ENCODE results near the gene MRPS7.

MRPS7 gene

GRCh38 chr17:75261336-75262111 is at the start of gene MRPS7, which contains the start of gene GGA3 (continued):
- TF ChIP-seq ZNF214 (tag by site-specific recombination; IDR thresholded peaks at IDR 0.05; ENCODE audit: borderline replicate concordance) (no peak), KLF8 (tag by site-specific recombination; IDR thresholded peaks at IDR 0.05) (peak; percentile 94), ZNF16 (tag by site-specific recombination; IDR thresholded peaks at IDR 0.05; ENCODE audit: low read depth) (no peak), YY2 (tag by site-specific recombination; IDR thresholded peaks at IDR 0.05) (peak; percentile 96), GLIS2 (tag by site-specific recombination; IDR thresholded peaks at IDR 0.05) (peak; percentile 39; the same call in 1 of the 2 replicates), ZSCAN16 (tag by site-specific recombination; IDR thresholded peaks at IDR 0.05) (0 out of 2 replicates have a peak, but pooled peaks have one; percentile 24), ZNF24 (tag by site-specific recombination; IDR thresholded peaks at IDR 0.05) (peak; percentile 60; the same call in 1 of the 2 replicates), ZNF843 (tag by site-specific recombination; IDR thresholded peaks at IDR 0.05) (0 out of 2 replicates have a peak, but pooled peaks have one; percentile 51), GLI4 (tag by site-specific recombination; IDR thresholded peaks at IDR 0.05) (0 out of 2 replicates have a peak, but pooled peaks have one; percentile 35), SETDB1 (IDR thresholded peaks at IDR 0.05; ENCODE audit: insufficient read length, low read length) (no peak), ZNF426 (tag by site-specific recombination; IDR thresholded peaks at IDR 0.05) (no peak), ZNF18 (tag by site-specific recombination; IDR thresholded peaks at IDR 0.05) (0 out of 2 replicates have a peak, but pooled peaks have one; percentile 11), GLI2 (tag by site-specific recombination; IDR thresholded peaks at IDR 0.05; ENCODE audit: borderline replicate concordance, low read depth) (no peak), ZNF785 (tag by site-specific recombination; IDR thresholded peaks at IDR 0.05) (no peak), CTCF (tag by site-specific recombination; IDR thresholded peaks at IDR 0.05) (peak; percentile 42; the same call in 1 of the 2 replicates), BCL11B (tag by site-specific recombination; IDR thresholded peaks at IDR 0.05; ENCODE audit: low read depth) (no peak), HOXD13 (CRISPR knock-in tag; IDR thresholded peaks at IDR 0.05; ENCODE audit: borderline replicate concordance) (no peak), ZNF624 (tag by site-specific recombination; IDR thresholded peaks at IDR 0.05) (no peak), ZNF19 (tag by site-specific recombination; IDR thresholded peaks at IDR 0.05; ENCODE audit: low read depth) (no peak), RBAK (tag by site-specific recombination; IDR thresholded peaks at IDR 0.05) (no peak; the same call in 1 of the 2 replicates), ZNF513 (tag by site-specific recombination; IDR thresholded peaks at IDR 0.05) (peak; percentile 29; the same call in 1 of the 2 replicates), ZNF423 (tag by site-specific recombination; IDR thresholded peaks at IDR 0.05) (no peak), ZNF521 (tag by site-specific recombination; IDR thresholded peaks at IDR 0.05) (no peak), KLF1 (tag by site-specific recombination; IDR thresholded peaks at IDR 0.05) (peak; percentile 78), ZNF23 (tag by site-specific recombination; IDR thresholded peaks at IDR 0.05; ENCODE audit: borderline replicate concordance) (no peak), OSR2 (tag by site-specific recombination; IDR thresholded peaks at IDR 0.05) (no peak), ZNF416 (tag by site-specific recombination; IDR thresholded peaks at IDR 0.05) (no peak), ZNF112 (tag by site-specific recombination; IDR thresholded peaks at IDR 0.05) (no peak), ZNF623 (tag by site-specific recombination; IDR thresholded peaks at IDR 0.05) (no peak; the same call in 1 of the 2 replicates), ZBTB20 (tag by site-specific recombination; IDR thresholded peaks at IDR 0.05) (peak; percentile 48; the same call in 1 of the 2 replicates), ZNF548 (tag by site-specific recombination; IDR thresholded peaks at IDR 0.05) (no peak), ZNF621 (tag by site-specific recombination; IDR thresholded peaks at IDR 0.05) (no peak), BCL11A (tag by site-specific recombination; IDR thresholded peaks at IDR 0.05; ENCODE audit: low read depth) (no peak), TRIM28 (IDR thresholded peaks at IDR 0.05; ENCODE audit: borderline replicate concordance, low read length) (no peak), EGR2 (tag by site-specific recombination; IDR thresholded peaks at IDR 0.05; ENCODE audit: low read depth) (peak; percentile 81), ZNF654 (tag by site-specific recombination; IDR thresholded peaks at IDR 0.05; ENCODE audit: low read depth) (no peak), ZNF514 (tag by site-specific recombination; IDR thresholded peaks at IDR 0.05) (no peak), YY1 (tag by site-specific recombination; IDR thresholded peaks at IDR 0.05) (peak; percentile 95), ZNF266 (tag by site-specific recombination; IDR thresholded peaks at IDR 0.05; ENCODE audit: low read depth) (no peak)

All from HEK293 (cell line).